Glutamatergic neuron (in vitro differentiated cells): Measurements from ENCODE around the gene EBNA1BP2. TPM values are rescaled to one million over a fixed set of nuclear protein-coding genes. Genes with fewer than 3 reads are reported as not detected.

Experiments
- DNase-seq: peaks from one replicate; pipeline ENCODE4 v3.0.0; 2022
- H3K27ac Mint-ChIP-seq: one replicate; pipeline ENCODE4 v1.8.0; 2020; ENCODE audit warnings: mild to moderate bottlenecking, mixed read lengths, inconsistent platforms; ENCODE audit not compliant: unreplicated experiment
- H3K27me3 Mint-ChIP-seq: one replicate; pipeline ENCODE4 v1.8.0; 2020; ENCODE audit warnings: mild to moderate bottlenecking, moderate library complexity, mixed read lengths, inconsistent platforms; ENCODE audit not compliant: unreplicated experiment
- H3K36me3 Mint-ChIP-seq: one replicate; pipeline ENCODE4 v1.8.0; 2020; ENCODE audit warnings: mild to moderate bottlenecking, mixed read lengths, inconsistent platforms; ENCODE audit not compliant: unreplicated experiment
- H3K4me1 Mint-ChIP-seq: one replicate; pipeline ENCODE4 v1.8.0; 2020; ENCODE audit warnings: mild to moderate bottlenecking, low read depth, mixed read lengths, inconsistent platforms; ENCODE audit not compliant: unreplicated experiment
- H3K4me3 Mint-ChIP-seq: one replicate; pipeline ENCODE4 v1.8.0; 2020; ENCODE audit warnings: mild to moderate bottlenecking, mixed read lengths, inconsistent platforms; ENCODE audit not compliant: unreplicated experiment
- H3K9me3 Mint-ChIP-seq: one replicate; pipeline ENCODE4 v1.8.0; 2020; ENCODE audit warnings: mild to moderate bottlenecking, moderate library complexity, mixed read lengths, inconsistent platforms; ENCODE audit not compliant: unreplicated experiment
- total RNA-seq: library from RNA; stranded (reverse); fragmentation: NEBNext Ultra II Directional; extraction: Animal tissue kit (Norgen Biotek cat#: 25700); gene quantifications from one replicate; pipeline ENCODE4 v1.2.1, GENCODE V29; 2021; ENCODE audit not compliant: unreplicated experiment
- TF ChIP-seq, protein P1 (sequence below): fragments of 200-600 bp; sonication (generic); IDR thresholded peaks from one replicate; pipeline ENCODE4 v1.5.0; 2021; ENCODE audit not compliant: partially characterized antibody, unreplicated experiment

Gene EBNA1BP2
- total RNA-seq, 1 donor from 2014 or later = 31.3 TPM

DNA sequence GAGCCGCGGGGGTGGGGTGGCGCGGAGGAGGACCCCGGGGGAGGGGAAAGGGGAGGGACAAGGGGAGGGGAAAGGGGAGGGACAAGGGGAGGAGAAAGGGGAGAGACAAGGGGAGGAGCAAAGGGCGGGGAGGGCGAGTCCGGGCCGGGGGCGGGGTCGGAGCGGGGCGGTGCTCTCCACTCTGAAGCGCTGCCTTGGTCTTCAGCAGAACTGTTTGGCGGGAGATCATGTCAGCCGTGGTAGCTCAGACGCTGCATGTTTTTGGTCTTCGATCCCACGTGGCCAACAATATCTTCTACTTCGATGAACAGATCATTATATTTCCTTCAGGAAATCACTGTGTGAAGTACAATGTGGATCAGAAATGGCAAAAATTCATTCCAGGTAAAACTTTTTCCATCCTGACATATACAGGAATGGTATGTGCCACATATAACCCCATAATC lies 460 bp upstream of the EBNA1BP2 start:
- H3K27me3 Mint-ChIP-seq = peaks cover 4% of the 10 kb centered on the region
- peak overlapping the region; percentile 94 for H3K4me3 Mint-ChIP-seq
- DNase-seq = peak; percentile 85
- peaks cover 12% of the 10 kb centered on the region for H3K4me1 Mint-ChIP-seq
- H3K36me3 Mint-ChIP-seq = peaks cover 8% of the 10 kb centered on the region
- no peak overlapping the region for H3K27ac Mint-ChIP-seq
- no peaks in the 10 kb centered on the region for H3K9me3 Mint-ChIP-seq
- TF ChIP-seq, protein P1, sequence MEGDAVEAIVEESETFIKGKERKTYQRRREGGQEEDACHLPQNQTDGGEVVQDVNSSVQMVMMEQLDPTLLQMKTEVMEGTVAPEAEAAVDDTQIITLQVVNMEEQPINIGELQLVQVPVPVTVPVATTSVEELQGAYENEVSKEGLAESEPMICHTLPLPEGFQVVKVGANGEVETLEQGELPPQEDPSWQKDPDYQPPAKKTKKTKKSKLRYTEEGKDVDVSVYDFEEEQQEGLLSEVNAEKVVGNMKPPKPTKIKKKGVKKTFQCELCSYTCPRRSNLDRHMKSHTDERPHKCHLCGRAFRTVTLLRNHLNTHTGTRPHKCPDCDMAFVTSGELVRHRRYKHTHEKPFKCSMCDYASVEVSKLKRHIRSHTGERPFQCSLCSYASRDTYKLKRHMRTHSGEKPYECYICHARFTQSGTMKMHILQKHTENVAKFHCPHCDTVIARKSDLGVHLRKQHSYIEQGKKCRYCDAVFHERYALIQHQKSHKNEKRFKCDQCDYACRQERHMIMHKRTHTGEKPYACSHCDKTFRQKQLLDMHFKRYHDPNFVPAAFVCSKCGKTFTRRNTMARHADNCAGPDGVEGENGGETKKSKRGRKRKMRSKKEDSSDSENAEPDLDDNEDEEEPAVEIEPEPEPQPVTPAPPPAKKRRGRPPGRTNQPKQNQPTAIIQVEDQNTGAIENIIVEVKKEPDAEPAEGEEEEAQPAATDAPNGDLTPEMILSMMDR = no peak

DNA sequence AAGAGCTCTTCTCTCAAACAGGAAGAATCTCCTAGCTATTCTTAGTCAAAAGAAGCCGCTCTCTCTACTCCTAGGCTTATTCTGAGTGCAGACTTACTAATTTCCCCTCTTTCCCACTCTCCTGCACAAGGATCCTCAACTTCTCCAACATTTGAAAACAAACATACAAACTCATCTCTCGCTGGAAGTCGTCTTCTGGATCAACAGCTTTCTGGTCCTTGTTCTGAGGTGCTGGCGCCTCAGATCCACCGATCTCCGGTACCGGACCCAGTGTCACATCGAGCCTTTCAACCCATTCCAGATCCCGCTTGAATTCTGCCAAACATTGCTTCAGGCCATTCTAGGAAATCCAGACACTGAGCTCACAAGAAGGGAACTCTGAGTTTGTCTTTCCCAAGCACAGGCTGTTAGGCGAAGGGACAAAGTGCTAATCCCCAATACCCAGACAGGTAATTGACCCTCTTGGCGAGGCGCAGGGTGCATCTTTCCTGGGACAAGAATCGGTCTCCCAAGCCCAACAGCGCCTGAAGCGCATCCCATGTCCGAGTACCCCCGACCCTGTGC lies 696 bp downstream of the EBNA1BP2 start:
- Mint-ChIP-seq H3K36me3 (peaks cover 8% of the 10 kb centered on the region), H3K4me1 (peaks cover 3% of the 10 kb centered on the region), H3K9me3 (no peaks in the 10 kb centered on the region), H3K27me3 (no peaks in the 10 kb centered on the region), H3K27ac (no peak overlapping the region), H3K4me3 (peak overlapping the region; percentile 94)
- DNase-seq = no peak
- TF ChIP-seq, protein P1 = no peak

DNA sequence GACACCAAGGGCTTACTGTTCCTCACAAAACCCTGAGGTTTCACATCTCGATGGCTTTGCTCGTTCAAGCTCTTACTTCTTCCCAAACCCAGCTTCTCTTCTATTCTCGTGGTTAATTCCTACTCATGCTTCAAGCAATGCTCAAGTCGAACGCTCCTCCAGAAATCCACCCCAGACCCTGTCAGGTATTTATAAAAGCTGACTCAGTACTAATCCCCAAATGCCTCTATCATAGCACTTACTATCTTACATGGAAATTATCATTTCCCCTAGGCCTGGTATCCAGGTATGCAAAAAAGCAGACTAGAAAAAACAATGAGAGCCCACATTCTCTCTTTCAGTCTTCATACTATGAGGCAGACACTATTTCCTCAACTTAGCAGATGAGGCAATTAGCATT lies 6.3 kb downstream of the EBNA1BP2 start:
- no peaks in the 10 kb centered on the region for H3K27me3 Mint-ChIP-seq
- no peak overlapping the region for H3K27ac Mint-ChIP-seq
- DNase-seq = no peak
- TF ChIP-seq, protein P1 = no peak
- no peaks in the 10 kb centered on the region for H3K4me1 Mint-ChIP-seq
- peaks cover 2% of the 10 kb centered on the region for H3K9me3 Mint-ChIP-seq
- H3K4me3 Mint-ChIP-seq = no peak overlapping the region
- peaks cover 4% of the 10 kb centered on the region for H3K36me3 Mint-ChIP-seq

DNA sequence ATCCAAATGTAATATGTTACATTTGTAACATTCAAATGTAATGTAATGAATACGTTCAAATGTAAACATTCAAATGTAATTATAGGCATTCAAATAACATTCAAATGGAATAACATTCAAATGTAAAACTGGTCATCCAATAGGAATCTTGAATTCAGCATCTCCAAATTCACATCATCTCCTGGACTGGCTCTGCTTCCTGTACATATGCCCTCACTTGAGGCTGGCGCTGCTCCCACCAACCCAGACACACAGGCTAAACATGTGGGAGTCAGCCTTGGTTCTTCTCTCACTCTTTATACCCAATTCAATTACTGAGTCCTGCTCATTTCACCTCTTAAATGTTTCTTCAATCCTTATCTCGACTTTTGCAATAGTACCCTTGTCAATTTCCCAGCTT lies 6.9 kb downstream of the EBNA1BP2 start:
- Mint-ChIP-seq H3K36me3 (peaks cover 4% of the 10 kb centered on the region), H3K4me3 (no peak overlapping the region), H3K27me3 (no peaks in the 10 kb centered on the region), H3K4me1 (no peaks in the 10 kb centered on the region), H3K27ac (no peak overlapping the region), H3K9me3 (peaks cover 2% of the 10 kb centered on the region)
- TF ChIP-seq, protein P1 = no peak
- DNase-seq = no peak

DNA sequence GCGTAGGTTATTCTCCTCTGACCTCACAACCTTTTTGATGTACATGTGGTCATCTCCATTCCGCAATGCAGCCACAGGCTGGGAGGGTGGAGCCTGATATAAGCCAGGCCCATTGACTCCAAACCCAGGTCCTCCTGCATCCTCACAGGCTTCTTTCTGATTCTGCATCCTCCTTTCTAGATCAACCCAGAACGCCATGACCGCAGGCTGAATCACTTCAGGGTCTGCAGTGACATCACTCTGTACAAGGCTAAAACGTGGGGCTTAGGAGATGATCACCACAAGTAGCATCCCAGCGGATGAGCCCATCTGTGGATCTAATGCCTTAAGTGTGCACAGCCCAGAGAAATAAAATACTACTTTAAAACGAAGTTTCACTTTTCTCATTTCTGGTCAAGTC lies 16.1 kb downstream of the EBNA1BP2 start:
- peaks cover 2% of the 10 kb centered on the region for H3K9me3 Mint-ChIP-seq
- no peak overlapping the region for H3K27ac Mint-ChIP-seq
- H3K36me3 Mint-ChIP-seq = no peaks in the 10 kb centered on the region
- no peak for DNase-seq
- H3K4me1 Mint-ChIP-seq = no peaks in the 10 kb centered on the region
- no peaks in the 10 kb centered on the region for H3K27me3 Mint-ChIP-seq
- TF ChIP-seq, protein P1 = no peak
- H3K4me3 Mint-ChIP-seq = no peak overlapping the region
